ENCODE measurements around the gene SYNE1.

SYNE1 gene

GRCh38 chr6:152094276-152094675 is 542.9 kb downstream of the SYNE1 start:
- in situ Hi-C loops (cut with MboI; ENCODE audit: low sequenced_read_pairs, unreplicated experiment), result no loop called here
- no peak for DNase-seq (ENCODE audit: low spot score)
- TF ChIP-seq CTCF (IDR thresholded peaks at IDR 0.05; ENCODE audit: borderline replicate concordance, control extremely low read depth, extremely low read depth, insufficient read depth, missing control alignments), result no peak

- in situ Hi-C loops (cut with MboI; ENCODE audit: low sequenced_read_pairs, unreplicated experiment), result no loop called here
- DNase-seq (ENCODE audit: low spot score), result no peak
- TF ChIP-seq CTCF (IDR thresholded peaks at IDR 0.05; ENCODE audit: borderline replicate concordance, control extremely low read depth, extremely low read depth, insufficient read depth, missing control alignments), result no peak
Measured at GRCh38 chr6:152093711-152094110, 543.5 kb downstream of the SYNE1 start.

- in situ Hi-C loops (cut with MboI; ENCODE audit: low sequenced_read_pairs, unreplicated experiment), result no loop called here
- no peak for DNase-seq (ENCODE audit: low spot score)
- TF ChIP-seq CTCF (IDR thresholded peaks at IDR 0.05; ENCODE audit: borderline replicate concordance, control extremely low read depth, extremely low read depth, insufficient read depth, missing control alignments), result no peak
Measured at GRCh38 chr6:152091851-152092341, 545.3 kb downstream of the SYNE1 start.

DNA sequence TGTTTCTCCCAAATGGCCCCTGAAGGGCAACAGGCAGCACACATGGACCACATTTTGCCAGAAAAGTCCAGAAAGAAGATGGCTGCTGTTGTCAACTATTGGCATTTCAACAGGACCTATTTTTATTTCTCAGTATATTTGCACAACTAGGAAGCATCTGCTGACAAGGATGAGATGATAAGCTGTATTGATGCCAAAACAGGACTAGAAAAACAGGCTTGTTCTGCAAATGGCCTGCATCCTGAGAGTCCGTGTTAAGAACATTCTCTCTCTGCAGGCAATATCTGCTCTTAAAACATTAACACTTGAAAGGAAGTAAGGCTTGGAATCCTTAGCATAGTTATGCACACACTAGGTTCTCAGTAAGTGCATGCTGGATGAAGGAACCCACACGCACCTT is 546.0 kb downstream of the SYNE1 start:
- in situ Hi-C loops (cut with MboI; ENCODE audit: low sequenced_read_pairs, unreplicated experiment), result no loop called here
- DNase-seq (ENCODE audit: low spot score), result no peak
- no peak for TF ChIP-seq CTCF (IDR thresholded peaks at IDR 0.05; ENCODE audit: borderline replicate concordance, control extremely low read depth, extremely low read depth, insufficient read depth, missing control alignments)

DNA sequence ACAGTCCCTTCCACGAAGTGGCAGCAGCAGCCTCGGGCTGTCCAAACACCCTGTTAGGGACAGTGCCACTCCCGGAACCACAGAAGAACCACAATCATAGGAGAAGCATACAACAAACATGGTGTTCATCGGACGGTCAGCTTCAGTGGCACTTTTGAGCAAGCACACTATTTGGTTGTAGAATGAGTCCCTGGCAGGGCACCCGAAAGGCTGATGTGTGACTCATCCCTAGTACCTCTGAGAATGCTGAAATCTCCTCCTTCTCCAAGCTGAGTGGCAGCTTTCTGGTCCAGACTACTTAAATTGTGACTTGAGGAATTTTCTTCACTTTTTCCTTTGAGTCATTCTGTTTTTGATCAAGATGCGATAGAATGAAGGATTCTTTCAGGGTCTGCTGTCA is 547.2 kb downstream of the SYNE1 start:
- no peak for DNase-seq (ENCODE audit: low spot score)
- TF ChIP-seq CTCF (IDR thresholded peaks at IDR 0.05; ENCODE audit: borderline replicate concordance, control extremely low read depth, extremely low read depth, insufficient read depth, missing control alignments), result no peak
- in situ Hi-C loops (cut with MboI; ENCODE audit: low sequenced_read_pairs, unreplicated experiment), result no loop called here

GRCh38 chr6:152087701-152088100 is 549.5 kb downstream of the SYNE1 start:
- TF ChIP-seq CTCF (IDR thresholded peaks at IDR 0.05; ENCODE audit: borderline replicate concordance, control extremely low read depth, extremely low read depth, insufficient read depth, missing control alignments), result no peak
- in situ Hi-C loops (cut with MboI; ENCODE audit: low sequenced_read_pairs, unreplicated experiment), result no loop called here
- DNase-seq (ENCODE audit: low spot score), result no peak

DNA sequence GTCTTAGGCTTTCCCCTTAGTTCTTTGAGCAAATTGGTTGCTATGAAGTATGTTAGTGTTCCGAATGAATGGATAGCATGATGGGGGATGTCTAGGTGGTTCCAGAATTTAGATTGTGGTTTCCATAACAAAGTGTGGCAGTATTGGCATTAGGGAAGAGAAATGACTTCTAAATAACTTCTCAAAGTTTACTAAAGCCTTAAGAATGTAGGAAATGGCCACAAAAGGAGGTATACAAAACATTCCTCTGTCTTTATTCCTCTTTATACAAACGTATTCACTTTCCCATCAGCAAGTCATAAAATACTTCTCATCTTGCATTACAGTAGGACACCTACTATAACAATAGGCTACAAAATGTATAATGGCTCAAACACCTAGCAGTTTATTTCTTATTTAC is 550.1 kb downstream of the SYNE1 start:
- in situ Hi-C loops (cut with MboI; ENCODE audit: low sequenced_read_pairs, unreplicated experiment), result no loop called here
- no peak for DNase-seq (ENCODE audit: low spot score)
- no peak for TF ChIP-seq CTCF (IDR thresholded peaks at IDR 0.05; ENCODE audit: borderline replicate concordance, control extremely low read depth, extremely low read depth, insufficient read depth, missing control alignments)

All from GM13976 (cell line).